H1 (cell line): ENCODE measurements around the gene ZNHIT3. TPM values are rescaled to one million over a fixed set of nuclear protein-coding genes. Genes with fewer than 3 reads are reported as not detected.
A peak's percentile ranks its signal among the peaks of the same experiment; 100 is the strongest.

Experiments used
- CTCF ChIA-PET: fragments of 300-600 bp; sonication (Branson Sonifier 250); formaldehyde crosslinking; loops from one replicate; lab custom pipeline; 2021; ENCODE audit not compliant: partially characterized antibody; lab: Charles Lee
- POLR2A ChIA-PET: fragments of 300-600 bp; sonication (Branson Sonifier 250); formaldehyde crosslinking; loops from one replicate; lab custom pipeline; 2021; ENCODE audit warnings: inconsistent platforms; ENCODE audit not compliant: partially characterized antibody; lab: Charles Lee
- DNase-seq, 2 experiments: peaks; one replicate each; pipeline versions ENCODE4 v3.0.0 to v3.0.0-alpha.2; 2010 to 2022; ENCODE audit warnings: low spot score in 2 of 2, low read depth in 1 of 2, mixed read lengths in 1 of 2
- FAIRE-seq: peaks from 2 replicates; lab custom pipeline; 2011; peaks lifted over from hg19 to GRCh38; lab: Jason Lieb, UNC
- H2AFZ ChIP-seq: 2 replicates; pipeline ENCODE4 v1.8.1; 2012; ENCODE audit warnings: low read length, inconsistent platforms
- H2AK5ac ChIP-seq: 2 replicates; pipeline ENCODE4 v1.6.1; 2013; ENCODE audit warnings: low read depth, low read length
- H2BK120ac ChIP-seq: replicated peaks from 2 replicates; pipeline ENCODE3; 2013; ENCODE audit warnings: low read depth, low read length, inconsistent platforms
- H2BK12ac ChIP-seq: 2 replicates; pipeline ENCODE4 v1.6.1; 2013; ENCODE audit warnings: low read depth, low read length
- H2BK15ac ChIP-seq: 2 replicates; pipeline ENCODE4 v1.6.1; 2013; ENCODE audit warnings: low read length
- H2BK20ac ChIP-seq: 2 replicates; pipeline ENCODE4 v1.6.1; 2013; ENCODE audit warnings: low read length
- H2BK5ac ChIP-seq: 2 replicates; pipeline ENCODE4 v1.6.1; 2013; ENCODE audit warnings: low read depth, low read length
- H3K14ac ChIP-seq: 2 replicates; pipeline ENCODE4 v1.6.1; 2013; ENCODE audit warnings: inconsistent platforms; ENCODE audit not compliant: insufficient read length
- H3K18ac ChIP-seq: 2 replicates; pipeline ENCODE4 v1.6.1; 2013; ENCODE audit warnings: low read length; ENCODE audit errors: extremely low read depth
- H3K23ac ChIP-seq: 2 replicates; pipeline ENCODE4 v1.6.1; 2013; ENCODE audit warnings: inconsistent platforms; ENCODE audit not compliant: insufficient read length
- H3K23me2 ChIP-seq: 2 replicates; pipeline ENCODE4 v1.6.1; 2013; ENCODE audit warnings: low read depth, low read length
- H3K27ac ChIP-seq: 2 replicates; pipeline ENCODE4 v1.6.1; 2011; ENCODE audit warnings: low read depth, low read length, inconsistent platforms
- H3K27me3 ChIP-seq, 4 experiments: replicated peaks in 1 of 4; 1 replicate in 1 of 4; 2 replicates in 3 of 4; pipeline versions ENCODE4 v1.6.1 to v1.8.1; 2011 to 2013; ENCODE audit warnings: low read length in 3 of 4, mild to moderate bottlenecking in 3 of 4, inconsistent platforms in 2 of 4, mixed read lengths in 2 of 4, moderate library complexity in 1 of 4; ENCODE audit not compliant: control insufficient read depth in 3 of 4, insufficient read depth in 3 of 4; ENCODE audit errors: extremely low read depth in 1 of 4
- H3K36me3 ChIP-seq, 4 experiments: 2 replicates each; pipeline versions ENCODE4 v1.6.1 to v1.8.1; 2011 to 2013; ENCODE audit warnings: mild to moderate bottlenecking in 4 of 4, low read length in 3 of 4, moderate library complexity in 2 of 4, control low read depth in 1 of 4, inconsistent platforms in 1 of 4; ENCODE audit not compliant: insufficient read depth in 4 of 4, control insufficient read depth in 2 of 4
- H3K4ac ChIP-seq: replicated peaks from 2 replicates; pipeline ENCODE3; 2013; ENCODE audit warnings: low read length, low read depth, mixed read lengths, inconsistent platforms; ENCODE audit not compliant: insufficient read length
- H3K4me1 ChIP-seq, 4 experiments: replicated peaks in 1 of 4; 1 replicate in 1 of 4; 2 replicates in 3 of 4; pipeline versions ENCODE4 v1.6.1 to v1.8.1; 2011 to 2013; ENCODE audit warnings: low read length in 3 of 4, inconsistent platforms in 2 of 4, mixed read lengths in 1 of 4; ENCODE audit not compliant: insufficient read depth in 4 of 4, control insufficient read depth in 3 of 4
- H3K4me2 ChIP-seq, 2 experiments: 2 replicates each; pipeline versions ENCODE4 v1.6.1 to v1.8.1; 2011 to 2013; ENCODE audit warnings: low read depth in 2 of 2, low read length in 2 of 2, control low read depth in 1 of 2, inconsistent platforms in 1 of 2, mild to moderate bottlenecking in 1 of 2; ENCODE audit not compliant: insufficient read depth in 1 of 2
- H3K4me3 ChIP-seq, 4 experiments: fragments of 200-600, 300-600 bp in 1 of 4; sonication (generic), shearing (Covaris generic), sonication (Bioruptor Twin) in 1 of 4; 2 replicates each; pipeline versions ENCODE4 v1.5.1 to v1.8.1; 2011 to 2016; ENCODE audit warnings: low read length in 4 of 4, low read depth in 3 of 4, control low read depth in 2 of 4, inconsistent platforms in 2 of 4, mild to moderate bottlenecking in 2 of 4, mixed read lengths in 1 of 4, moderate library complexity in 1 of 4; ENCODE audit not compliant: insufficient read depth in 2 of 4; ENCODE audit errors: extremely low read depth in 1 of 4
- H3K56ac ChIP-seq: replicated peaks from 2 replicates; pipeline ENCODE3; 2013; ENCODE audit warnings: low read depth, mild to moderate bottlenecking, mixed read lengths, low read length, inconsistent platforms; ENCODE audit not compliant: insufficient read length
- H3K79me1 ChIP-seq: 2 replicates; pipeline ENCODE4 v1.6.1; 2013; ENCODE audit warnings: low read depth, low read length, control low read depth
- H3K79me2 ChIP-seq, 2 experiments: 2 replicates each; pipeline versions ENCODE4 v1.6.1 to v1.8.1; 2012 to 2013; ENCODE audit warnings: low read length in 2 of 2, mild to moderate bottlenecking in 2 of 2, inconsistent platforms in 1 of 2; ENCODE audit not compliant: insufficient read depth in 2 of 2, control insufficient read depth in 1 of 2
- H3K9ac ChIP-seq, 4 experiments: replicated peaks in 1 of 4; 1 replicate in 1 of 4; 2 replicates in 3 of 4; pipeline versions ENCODE4 v1.6.1 to v1.8.1; 2011 to 2013; ENCODE audit warnings: low read depth in 3 of 4, low read length in 3 of 4, control low read depth in 2 of 4, mild to moderate bottlenecking in 2 of 4, moderate library complexity in 2 of 4, inconsistent platforms in 1 of 4; ENCODE audit errors: extremely low read depth in 1 of 4
- H3K9me3 ChIP-seq, 2 experiments: 2 replicates each; pipeline versions ENCODE4 v1.6.1 to v1.8.1; 2012 to 2013; ENCODE audit warnings: mild to moderate bottlenecking in 2 of 2, moderate library complexity in 2 of 2, control low read depth in 1 of 2, inconsistent platforms in 1 of 2, low read depth in 1 of 2, low read length in 1 of 2, mixed read lengths in 1 of 2; ENCODE audit not compliant: insufficient read depth in 2 of 2
- H4K20me1 ChIP-seq, 2 experiments: replicated peaks in 1 of 2; 2 replicates each; pipeline versions ENCODE3 to v1.8.1; 2011 to 2013; ENCODE audit warnings: inconsistent platforms in 2 of 2, low read length in 2 of 2, mild to moderate bottlenecking in 1 of 2; ENCODE audit not compliant: insufficient read depth in 2 of 2, control insufficient read depth in 1 of 2
- H4K5ac ChIP-seq: 2 replicates; pipeline ENCODE4 v1.6.1; 2013; ENCODE audit warnings: low read length, low read depth, mixed read lengths, inconsistent platforms; ENCODE audit not compliant: insufficient read length
- H4K8ac ChIP-seq: 2 replicates; pipeline ENCODE4 v1.8.0; 2013; ENCODE audit warnings: mild to moderate bottlenecking, moderate library complexity, low read length, inconsistent platforms; ENCODE audit not compliant: insufficient read depth; ENCODE audit errors: extremely low read depth
- H4K91ac ChIP-seq: replicated peaks from 2 replicates; pipeline ENCODE3; 2013; ENCODE audit warnings: low read length, mixed read lengths, inconsistent platforms; ENCODE audit not compliant: insufficient read length
- ASH2L ChIP-seq: fragments of 200-600, 300-600 bp; sonication (generic); IDR thresholded peaks from one replicate; pipeline ENCODE4 v1.7.1; 2017; ENCODE audit warnings: low read length
- BACH1 ChIP-seq: IDR thresholded peaks from 2 replicates; pipeline ENCODE4 v1.6.1; 2012; ENCODE audit warnings: low read length, improper control_type of control experiment
- BRCA1 ChIP-seq: IDR thresholded peaks from 2 replicates; pipeline ENCODE4 v1.6.1; 2012; ENCODE audit warnings: low read depth, low read length, improper control_type of control experiment
- CBX5 ChIP-seq: fragments of 300-800, 300-1000 bp; sonication (generic); IDR thresholded peaks from 2 replicates; pipeline ENCODE4 v1.7.1; 2016; ENCODE audit warnings: antibody characterized with exemption, low read length, low read depth
- CREB1 ChIP-seq: IDR thresholded peaks from 2 replicates; pipeline ENCODE4 v1.6.1; 2012; ENCODE audit warnings: inconsistent platforms
- EGR1 ChIP-seq: IDR thresholded peaks from 2 replicates; pipeline ENCODE4 v1.6.1; 2011; ENCODE audit warnings: low read depth, low read length, borderline replicate concordance
- EZH2 ChIP-seq: fragments of 200-600 bp; sonication (generic); IDR thresholded peaks from 2 replicates; pipeline ENCODE4 v1.7.1; 2012; ENCODE audit warnings: low read depth, mild to moderate bottlenecking, moderate library complexity, low read length, inconsistent platforms; ENCODE audit not compliant: severe bottlenecking
- NRF1 ChIP-seq: IDR thresholded peaks from 2 replicates; pipeline ENCODE4 v1.6.1; 2011; ENCODE audit warnings: mild to moderate bottlenecking, low read depth, low read length, improper control_type of control experiment
- RBBP5 ChIP-seq: IDR thresholded peaks from 2 replicates; pipeline ENCODE4 v1.7.1; 2012; ENCODE audit warnings: low read depth, mild to moderate bottlenecking, inconsistent platforms, low read length, moderate library complexity, borderline replicate concordance
- RFX5 ChIP-seq: IDR thresholded peaks from 2 replicates; pipeline ENCODE4 v1.6.1; 2011; ENCODE audit warnings: low read depth, low read length, improper control_type of control experiment, borderline replicate concordance
- SIN3A ChIP-seq, 2 experiments: IDR thresholded peaks in 1 of 2; conservative IDR thresholded peaks in 1 of 2; 2 replicates each; pipeline ENCODE4 v1.6.1; 2011 to 2012; ENCODE audit warnings: low read length in 2 of 2, improper control_type of control experiment in 1 of 2, low read depth in 1 of 2, mild to moderate bottlenecking in 1 of 2
- SIRT6 ChIP-seq: IDR thresholded peaks from one replicate; pipeline ENCODE4 v1.7.1; 2012; ENCODE audit warnings: low read length, inconsistent platforms
- TEAD4 ChIP-seq: IDR thresholded peaks from 2 replicates; pipeline ENCODE4 v1.6.1; 2012; ENCODE audit warnings: low read depth, low read length, inconsistent platforms, mixed read lengths
- WGBS, 2 experiments: shearing (Covaris generic) in 1 of 2; methylation state at CpG; one replicate each; pipeline versions ENCODE4 v1.1.6 to v1.1.7; 2013 to 2015; ENCODE audit warnings: low lambda C conversion rate in 2 of 2, mixed read lengths in 2 of 2, inconsistent platforms in 1 of 2, low coverage in 1 of 2, missing lambda C conversion rate in 1 of 2; ENCODE audit not compliant: insufficient replicate concordance in 2 of 2, insufficient coverage in 1 of 2, insufficient read length in 1 of 2; ENCODE audit errors: extremely low coverage in 1 of 2, missing lambda C conversion rate in 1 of 2; 5-methylcytosine and 5-hydroxymethylcytosine counted together
- polyA plus RNA-seq, 7 experiments: library from polyadenylated mRNA; depleted of rRNA in 3 of 7; stranded (reverse) in 5 of 7; unstranded in 2 of 7; fragments of >200 nt in 5 of 7; fragments of 200-250 nt in 2 of 7; gene quantifications; 1 replicate in 5 of 7; 2 replicates in 1 of 7; 4 replicates in 1 of 7; pipeline versions ENCODE4 v1.2.1 to v1.2.3, GENCODE V29; 2011 to 2013; ENCODE audit warnings: missing spikeins in 2 of 7, mixed read lengths in 2 of 7
- total RNA-seq: library from RNA; stranded (reverse); fragmentation: NEBNext Ultra II Directional; extraction: Animal tissue kit (Norgen Biotek cat#: 25700); gene quantifications from 2 replicates; pipeline ENCODE4 v1.2.1, GENCODE V29; 2021
- TF ChIP-seq, protein P1 (sequence below): IDR thresholded peaks from 2 replicates; pipeline ENCODE4 v1.6.1; 2011; ENCODE audit warnings: low read length, improper control_type of control experiment

Gene ZNHIT3
- total and polyA plus RNA-seq, 2 of the 8 experiments (the other 6 are each of a cell fraction or from before 2014, with no cell fraction given), result 59.1 to 147 TPM

GRCh38 chr17:36501351-36501750 is 14.9 kb downstream of the ZNHIT3 start:
- no peak overlapping the region for H2BK15ac ChIP-seq
- no peaks in the 10 kb centered on the region for H3K79me1 ChIP-seq
- no peaks in the 10 kb centered on the region for H3K4me1 ChIP-seq
- WGBS, 2 experiments, result 86% methylated on average over 3 of the region's 3 CpGs; no CpG with 5 or more reads in 1 of the 2 experiments
- H2AFZ ChIP-seq, result no peak overlapping the region
- H3K9ac ChIP-seq, result no peak overlapping the region
- no peak overlapping the region for H4K5ac ChIP-seq
- CTCF ChIA-PET, result no interaction called here
- H2BK20ac ChIP-seq, result no peak overlapping the region
- no peak overlapping the region for H3K4me3 ChIP-seq
- no peak overlapping the region for H2AK5ac ChIP-seq
- H3K56ac ChIP-seq, result no peak overlapping the region
- H3K27ac ChIP-seq, result no peak overlapping the region
- peaks cover 8 to 13% of the 10 kb centered on the region in 2 experiments for H4K20me1 ChIP-seq
- H3K4ac ChIP-seq, result no peak overlapping the region
- H3K23ac ChIP-seq, result no peak overlapping the region
- POLR2A ChIA-PET, result interaction anchor here (1.8 to 12.5 kb wide), 3 partner anchors 9 to 33 kb away, joined by 7 to 205 read pairs (median 9); partner anchors contain the start of gene MYO19
- H3K27me3 ChIP-seq, result no peaks in the 10 kb centered on the region
- peak overlapping the region; percentile 58; the same call in 1 of the 2 replicates for H4K8ac ChIP-seq
- H3K79me2 ChIP-seq, result no peaks in the 10 kb centered on the region
- no peak overlapping the region for H3K4me2 ChIP-seq
- 0 out of 2 replicates have a peak, but pooled peaks cover 3% of the 10 kb centered on the region for H3K23me2 ChIP-seq
- no peak for DNase-seq
- H2BK120ac ChIP-seq, result no peak overlapping the region
- no peak overlapping the region for H4K91ac ChIP-seq
- no peak overlapping the region for H3K14ac ChIP-seq
- no peak overlapping the region for H3K18ac ChIP-seq
- no peak overlapping the region for H2BK12ac ChIP-seq
- no peak overlapping the region for H2BK5ac ChIP-seq
- FAIRE-seq, result no peak
- H3K9me3 ChIP-seq, result no peaks in the 10 kb centered on the region
- H3K36me3 ChIP-seq, result peaks cover 47 to 91% (median 70%) of the 10 kb centered on the region in 4 experiments
- no peak for TF ChIP-seq ASH2L
- TF ChIP-seq CREB1, result no peak
- TF ChIP-seq, protein P1, sequence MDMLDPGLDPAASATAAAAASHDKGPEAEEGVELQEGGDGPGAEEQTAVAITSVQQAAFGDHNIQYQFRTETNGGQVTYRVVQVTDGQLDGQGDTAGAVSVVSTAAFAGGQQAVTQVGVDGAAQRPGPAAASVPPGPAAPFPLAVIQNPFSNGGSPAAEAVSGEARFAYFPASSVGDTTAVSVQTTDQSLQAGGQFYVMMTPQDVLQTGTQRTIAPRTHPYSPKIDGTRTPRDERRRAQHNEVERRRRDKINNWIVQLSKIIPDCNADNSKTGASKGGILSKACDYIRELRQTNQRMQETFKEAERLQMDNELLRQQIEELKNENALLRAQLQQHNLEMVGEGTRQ, result no peak
- no peak for TF ChIP-seq BRCA1
- TF ChIP-seq SIN3A (conservative IDR thresholded peaks at IDR 0.05 in 1 of 2, IDR thresholded peaks at IDR 0.05 in 1 of 2; ENCODE audit: low read depth in 1 of 2, low read length in 2 of 2), result no peak
- no peak for TF ChIP-seq RFX5
- no peak for TF ChIP-seq RBBP5
- no peak for TF ChIP-seq EZH2
- TF ChIP-seq SIRT6, result no peak
- no peak for TF ChIP-seq CBX5
- TF ChIP-seq TEAD4, result no peak
- TF ChIP-seq BACH1, result no peak
- no peak for TF ChIP-seq EGR1
- TF ChIP-seq NRF1, result no peak
